Measurements from ENCODE around the gene CYP19A1.

CYP19A1 gene

GRCh38 chr15:51183076-51183475, 155.3 kb downstream of the CYP19A1 start:
- no peak overlapping the region for H3K4me3 ChIP-seq (ENCODE audit: low read depth, low read length)
- no peak for TF ChIP-seq CTCF (IDR thresholded peaks at IDR 0.05; ENCODE audit: borderline replicate concordance, insufficient read depth, low read depth, low read length)

GRCh38 chr15:51181905-51182304, 156.5 kb downstream of the CYP19A1 start:
- TF ChIP-seq CTCF (IDR thresholded peaks at IDR 0.05; ENCODE audit: borderline replicate concordance, insufficient read depth, low read depth, low read length) = no peak
- no peak overlapping the region for H3K4me3 ChIP-seq (ENCODE audit: low read depth, low read length)

GRCh38 chr15:51181221-51181620, 157.2 kb downstream of the CYP19A1 start:
- no peak for TF ChIP-seq CTCF (IDR thresholded peaks at IDR 0.05; ENCODE audit: borderline replicate concordance, insufficient read depth, low read depth, low read length)
- no peak overlapping the region for H3K4me3 ChIP-seq (ENCODE audit: low read depth, low read length)

GRCh38 chr15:51180534-51180933, 157.9 kb downstream of the CYP19A1 start:
- no peak overlapping the region for H3K4me3 ChIP-seq (ENCODE audit: low read depth, low read length)
- TF ChIP-seq CTCF (IDR thresholded peaks at IDR 0.05; ENCODE audit: borderline replicate concordance, insufficient read depth, low read depth, low read length) = no peak

GRCh38 chr15:51180011-51180410, 158.4 kb downstream of the CYP19A1 start:
- no peak overlapping the region for H3K4me3 ChIP-seq (ENCODE audit: low read depth, low read length)
- no peak for TF ChIP-seq CTCF (IDR thresholded peaks at IDR 0.05; ENCODE audit: borderline replicate concordance, insufficient read depth, low read depth, low read length)

GRCh38 chr15:51172193-51172592, 166.2 kb downstream of the CYP19A1 start:
- TF ChIP-seq CTCF (IDR thresholded peaks at IDR 0.05; ENCODE audit: borderline replicate concordance, insufficient read depth, low read depth, low read length) = no peak
- no peak overlapping the region for H3K4me3 ChIP-seq (ENCODE audit: low read depth, low read length)

GRCh38 chr15:51171634-51171932, 166.8 kb downstream of the CYP19A1 start:
- TF ChIP-seq CTCF (IDR thresholded peaks at IDR 0.05; ENCODE audit: borderline replicate concordance, insufficient read depth, low read depth, low read length) = no peak
- H3K4me3 ChIP-seq (ENCODE audit: low read depth, low read length) = no peak overlapping the region
